Ramos (cell line): ENCODE data around the gene ATF3.

ENCODE experiments used
- in situ Hi-C: fragments of 300-500 bp; cut with MboI; formaldehyde crosslinking; loops from one replicate; pipeline ENCODE4 v1.14.3; 2022; ENCODE audit warnings: low sequenced_read_pairs; ENCODE audit not compliant: unreplicated experiment

Gene ATF3

GRCh38 chr1:212607206-212607912, 1.2 kb upstream of the ATF3 start:
- in situ Hi-C loops, result no loop called here

GRCh38 chr1:212607913-212608391, 609 bp upstream of the ATF3 start:
- in situ Hi-C loops, result no loop called here

GRCh38 chr1:212608959-212609700, 569 bp downstream of the ATF3 start:
- in situ Hi-C loops, result no loop called here

- in situ Hi-C loops, result no loop called here
These were observed 1.4 kb downstream of the ATF3 start for GRCh38 chr1:212609701-212610574.

- in situ Hi-C loops, result no loop called here
These were observed 2.0 kb downstream of the ATF3 start for GRCh38 chr1:212610575-212610967.

GRCh38 chr1:212611000-212611948, 2.7 kb downstream of the ATF3 start:
- in situ Hi-C loops, result no loop called here

- in situ Hi-C loops, result no loop called here
These were observed 3.7 kb downstream of the ATF3 start for GRCh38 chr1:212612041-212612961.

GRCh38 chr1:212613440-212614335, 5.1 kb downstream of the ATF3 start:
- in situ Hi-C loops, result no loop called here

- in situ Hi-C loops, result no loop called here
These were observed 6.1 kb downstream of the ATF3 start for GRCh38 chr1:212614453-212615200.

GRCh38 chr1:212615201-212615470, 6.6 kb downstream of the ATF3 start:
- in situ Hi-C loops, result no loop called here

- in situ Hi-C loops, result no loop called here
These were observed 10.1 kb downstream of the ATF3 start for GRCh38 chr1:212618466-212619210.

GRCh38 chr1:212620293-212620692, 11.7 kb downstream of the ATF3 start:
- in situ Hi-C loops, result no loop called here

- in situ Hi-C loops, result no loop called here
These were observed 12.7 kb downstream of the ATF3 start for GRCh38 chr1:212621043-212621948.

- in situ Hi-C loops, result no loop called here
These were observed 13.4 kb downstream of the ATF3 start for GRCh38 chr1:212621949-212622305.

GRCh38 chr1:212622467-212622866, 13.9 kb downstream of the ATF3 start:
- in situ Hi-C loops, result no loop called here

- in situ Hi-C loops, result no loop called here
These were observed 14.3 kb downstream of the ATF3 start for GRCh38 chr1:212622906-212623305.
